ENCODE data around the gene OXSM.

OXSM gene

DNA sequence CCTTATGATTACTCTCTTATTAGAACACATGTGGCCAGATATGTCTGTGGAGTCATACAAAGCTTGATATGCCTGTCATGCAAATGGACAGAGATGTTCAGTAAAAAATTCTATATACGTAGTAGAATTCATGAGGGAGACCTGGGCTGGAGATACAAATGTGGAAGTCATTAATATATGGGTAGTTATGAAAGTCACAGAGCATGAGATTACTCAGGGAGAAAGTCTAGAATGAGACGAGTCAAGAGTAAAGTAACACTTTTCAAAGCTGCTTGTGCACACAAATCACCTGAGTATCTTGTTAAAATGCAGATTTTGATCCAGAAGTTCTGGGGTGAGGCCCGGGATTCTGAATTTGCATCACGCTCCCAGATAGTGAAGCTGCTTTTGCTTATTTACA is 28.4 kb downstream of the OXSM start:
- no peak overlapping the region for H3K27ac ChIP-seq
- TF ChIP-seq, protein P1, sequence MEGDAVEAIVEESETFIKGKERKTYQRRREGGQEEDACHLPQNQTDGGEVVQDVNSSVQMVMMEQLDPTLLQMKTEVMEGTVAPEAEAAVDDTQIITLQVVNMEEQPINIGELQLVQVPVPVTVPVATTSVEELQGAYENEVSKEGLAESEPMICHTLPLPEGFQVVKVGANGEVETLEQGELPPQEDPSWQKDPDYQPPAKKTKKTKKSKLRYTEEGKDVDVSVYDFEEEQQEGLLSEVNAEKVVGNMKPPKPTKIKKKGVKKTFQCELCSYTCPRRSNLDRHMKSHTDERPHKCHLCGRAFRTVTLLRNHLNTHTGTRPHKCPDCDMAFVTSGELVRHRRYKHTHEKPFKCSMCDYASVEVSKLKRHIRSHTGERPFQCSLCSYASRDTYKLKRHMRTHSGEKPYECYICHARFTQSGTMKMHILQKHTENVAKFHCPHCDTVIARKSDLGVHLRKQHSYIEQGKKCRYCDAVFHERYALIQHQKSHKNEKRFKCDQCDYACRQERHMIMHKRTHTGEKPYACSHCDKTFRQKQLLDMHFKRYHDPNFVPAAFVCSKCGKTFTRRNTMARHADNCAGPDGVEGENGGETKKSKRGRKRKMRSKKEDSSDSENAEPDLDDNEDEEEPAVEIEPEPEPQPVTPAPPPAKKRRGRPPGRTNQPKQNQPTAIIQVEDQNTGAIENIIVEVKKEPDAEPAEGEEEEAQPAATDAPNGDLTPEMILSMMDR (IDR thresholded peaks at IDR 0.05), result no peak
- DNase-seq, result no peak
- H3K4me1 ChIP-seq, result no peaks in the 10 kb centered on the region
- H3K27me3 ChIP-seq, result no peaks in the 10 kb centered on the region
- H3K36me3 ChIP-seq, result no peaks in the 10 kb centered on the region
- no peaks in the 10 kb centered on the region for H3K9me3 ChIP-seq
- no peak overlapping the region for H3K4me3 ChIP-seq
- intact Hi-C loops (cut with DNase I; ENCODE audit: low total_unique reads), result no loop called here

DNA sequence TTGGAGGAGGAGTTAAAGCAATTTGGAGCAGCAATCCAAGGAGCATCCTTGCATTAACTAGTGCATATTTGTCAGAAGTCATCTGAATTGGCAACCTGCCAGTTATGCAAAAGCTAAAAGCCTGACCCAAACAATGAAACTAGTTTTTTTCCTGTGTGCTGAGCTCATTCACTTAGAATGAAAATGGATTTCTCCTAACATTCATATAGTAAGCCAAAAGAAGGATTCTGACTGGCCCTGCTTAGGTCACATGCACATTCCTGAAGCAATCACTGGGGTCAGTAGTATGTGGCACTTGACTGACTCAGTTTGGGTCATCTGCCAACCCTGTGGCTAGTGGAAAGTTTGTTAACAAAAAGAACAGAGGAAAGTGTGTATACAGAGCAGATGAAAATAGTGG is 30.5 kb downstream of the OXSM start:
- no peaks in the 10 kb centered on the region for H3K9me3 ChIP-seq
- no peak overlapping the region for H3K27ac ChIP-seq
- DNase-seq, result no peak
- H3K27me3 ChIP-seq, result no peaks in the 10 kb centered on the region
- no peaks in the 10 kb centered on the region for H3K4me1 ChIP-seq
- H3K4me3 ChIP-seq, result no peak overlapping the region
- TF ChIP-seq, protein P1 (IDR thresholded peaks at IDR 0.05), result no peak
- intact Hi-C loops (cut with DNase I; ENCODE audit: low total_unique reads), result no loop called here
- H3K36me3 ChIP-seq, result no peaks in the 10 kb centered on the region

DNA sequence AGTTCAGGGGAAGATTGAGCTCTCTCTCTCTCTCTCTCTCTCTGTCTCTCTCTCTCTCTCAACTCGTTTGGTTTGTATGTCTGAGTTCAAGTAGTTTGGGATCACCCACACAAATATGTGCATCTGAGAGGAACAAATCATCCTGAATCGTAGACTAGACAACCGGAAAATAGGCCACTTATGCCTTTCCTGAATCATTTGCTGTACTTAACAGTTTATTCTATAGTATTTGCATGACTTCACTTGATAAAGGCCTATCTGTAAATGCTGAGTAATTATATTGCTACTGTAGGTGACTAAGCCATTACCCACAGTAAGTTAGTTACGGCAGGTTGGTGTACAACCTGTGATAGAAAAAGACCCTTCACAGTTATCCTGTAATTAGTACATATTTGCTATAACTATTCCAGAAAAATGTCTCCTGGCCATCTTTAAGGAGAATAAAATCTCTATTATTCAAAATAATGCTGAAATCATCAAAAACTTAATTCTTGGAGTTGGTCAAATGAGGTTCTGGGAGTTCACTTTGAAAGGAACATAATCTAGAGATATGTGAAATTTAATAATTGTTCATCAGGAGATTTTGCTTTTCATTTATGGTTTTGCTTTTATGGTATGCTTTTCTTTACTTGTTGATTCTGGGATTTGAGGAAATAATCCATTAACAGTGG is 31.1 kb downstream of the OXSM start:
- Histone ChIP-seq H3K4me3 (no peak overlapping the region), H3K4me1 (no peaks in the 10 kb centered on the region), H3K27me3 (no peaks in the 10 kb centered on the region), H3K9me3 (no peaks in the 10 kb centered on the region), H3K36me3 (no peaks in the 10 kb centered on the region), H3K27ac (no peak overlapping the region)
- TF ChIP-seq, protein P1 (IDR thresholded peaks at IDR 0.05), result no peak
- no peak for DNase-seq
- intact Hi-C loops (cut with DNase I; ENCODE audit: low total_unique reads), result no loop called here

DNA sequence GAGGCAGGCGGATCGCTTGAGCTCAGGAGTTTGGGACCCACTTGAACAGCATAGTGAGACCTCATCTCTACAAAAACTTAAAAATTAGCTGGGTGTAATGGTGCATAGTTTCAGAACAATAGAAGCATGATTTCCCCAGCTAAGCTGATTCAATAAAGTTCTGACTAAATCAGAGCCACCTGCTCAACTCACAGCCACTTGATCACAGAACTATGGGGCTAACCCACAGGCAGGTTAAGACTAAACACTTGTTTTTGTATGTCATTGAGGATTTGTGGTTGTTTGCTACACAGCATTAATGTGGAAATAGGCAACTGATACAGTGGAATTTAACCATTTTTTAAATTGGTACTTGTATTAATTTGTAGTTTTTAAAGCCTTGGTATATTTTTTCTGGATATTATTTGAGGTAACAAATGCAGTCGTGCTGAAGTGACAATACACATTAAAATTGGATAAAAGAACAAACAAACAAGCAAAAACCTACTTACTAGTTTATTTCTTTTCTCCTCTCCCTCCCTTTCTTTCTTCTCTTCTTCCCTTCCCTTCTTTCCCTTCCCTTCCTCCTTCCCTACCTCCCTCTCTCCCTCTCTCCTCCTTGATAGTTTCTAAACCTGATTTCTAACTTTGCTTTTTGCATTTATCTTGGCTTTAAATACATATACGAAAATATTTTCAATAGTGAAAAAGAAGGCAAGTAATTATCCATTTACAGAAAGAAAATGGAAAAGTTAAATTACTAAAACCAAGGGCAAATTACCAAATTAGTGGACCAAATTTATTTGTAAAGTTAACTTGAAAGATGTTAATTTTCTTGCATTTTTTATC is 32.1 kb downstream of the OXSM start:
- Histone ChIP-seq H3K4me1 (no peaks in the 10 kb centered on the region), H3K27me3 (no peaks in the 10 kb centered on the region), H3K4me3 (no peak overlapping the region), H3K9me3 (no peaks in the 10 kb centered on the region), H3K27ac (no peak overlapping the region), H3K36me3 (no peaks in the 10 kb centered on the region)
- TF ChIP-seq, protein P1 (IDR thresholded peaks at IDR 0.05), result no peak
- DNase-seq, result no peak
- intact Hi-C loops (cut with DNase I; ENCODE audit: low total_unique reads), result no loop called here

DNA sequence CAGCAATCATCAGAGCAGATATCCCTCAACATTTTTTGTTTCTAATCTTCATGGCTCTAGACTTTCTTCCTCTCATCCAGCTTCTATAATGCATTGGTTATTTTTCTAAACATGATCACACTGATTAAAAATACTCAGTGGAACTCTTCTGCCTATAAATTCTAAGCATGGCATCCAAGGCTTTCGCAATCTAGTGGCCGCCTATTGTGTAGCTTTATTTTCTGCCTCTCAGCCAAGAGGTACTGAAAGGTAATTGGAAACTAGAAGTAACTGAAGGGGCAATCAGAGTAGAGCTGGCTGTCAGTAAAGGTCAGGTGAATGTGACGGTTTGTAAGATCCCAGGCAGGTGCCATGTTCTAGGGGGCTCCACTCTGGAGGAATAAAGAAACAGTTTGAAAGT is 33.4 kb downstream of the OXSM start:
- Histone ChIP-seq H3K4me3 (no peak overlapping the region), H3K27me3 (no peaks in the 10 kb centered on the region), H3K9me3 (no peaks in the 10 kb centered on the region), H3K36me3 (no peaks in the 10 kb centered on the region), H3K4me1 (no peaks in the 10 kb centered on the region), H3K27ac (no peak overlapping the region)
- intact Hi-C loops (cut with DNase I; ENCODE audit: low total_unique reads), result no loop called here
- DNase-seq, result no peak
- TF ChIP-seq, protein P1 (IDR thresholded peaks at IDR 0.05), result no peak
